ENCODE data around the gene ANO3.
"Not testable (repeated sequence)": the region's sequence is repeated elsewhere in the genome, so short reads cannot be mapped to it uniquely, and the experiment has no call there.

Gene ANO3

GRCh38 chr11:26331911-26332571, at the start of gene ANO3:
TSS of gene ANO3 (plus strand) at chr11:26332130. CDS start at chr11:26332276, 146 bp downstream.
- no peak for DNase-seq

GRCh38 chr11:26283852-26284408, 48.0 kb upstream of the ANO3 start:
- no peak for DNase-seq

GRCh38 chr11:26285608-26286007, 46.3 kb upstream of the ANO3 start:
- DNase-seq: no peak

GRCh38 chr11:26286472-26287066, 45.4 kb upstream of the ANO3 start:
- no peak for DNase-seq

GRCh38 chr11:26287067-26287518, 44.8 kb upstream of the ANO3 start:
- DNase-seq: no peak

- peak; percentile 25 to 69 for DNase-seq
Measured at GRCh38 chr11:26297189-26297975, 34.5 kb upstream of the ANO3 start.

- not testable (repeated sequence) for DNase-seq
Measured at GRCh38 chr11:26316372-26316771, 15.6 kb upstream of the ANO3 start.

GRCh38 chr11:26319906-26320305, 12.0 kb upstream of the ANO3 start:
- DNase-seq: no peak

GRCh38 chr11:26321516-26321915, 10.4 kb upstream of the ANO3 start:
- no peak for DNase-seq

GRCh38 chr11:26322335-26323067, 9.4 kb upstream of the ANO3 start:
- no peak for DNase-seq

GRCh38 chr11:26323837-26324236, 8.1 kb upstream of the ANO3 start:
- no peak for DNase-seq

GRCh38 chr11:26324270-26324669, 7.7 kb upstream of the ANO3 start:
- DNase-seq: no peak

- no peak for DNase-seq
Measured at GRCh38 chr11:26326793-26327400, 5.0 kb upstream of the ANO3 start.

- no peak for DNase-seq
Measured at GRCh38 chr11:26329206-26329605, 2.7 kb upstream of the ANO3 start.

GRCh38 chr11:26330262-26330661, 1.7 kb upstream of the ANO3 start:
- no peak for DNase-seq

GRCh38 chr11:26332572-26332915, 614 bp downstream of the ANO3 start:
- no peak for DNase-seq

- no peak for DNase-seq
Measured at GRCh38 chr11:26333906-26334305, 2.0 kb downstream of the ANO3 start.

GRCh38 chr11:26335903-26336302, 4.0 kb downstream of the ANO3 start:
- no peak for DNase-seq

- DNase-seq: no peak
Measured at GRCh38 chr11:26344647-26345046, 12.7 kb downstream of the ANO3 start.

GRCh38 chr11:26348776-26349175, 16.8 kb downstream of the ANO3 start:
- DNase-seq: no peak

GRCh38 chr11:26350002-26350401, 18.1 kb downstream of the ANO3 start:
- no peak for DNase-seq

GRCh38 chr11:26353010-26353409, 21.1 kb downstream of the ANO3 start:
- no peak for DNase-seq

- DNase-seq: no peak
Measured at GRCh38 chr11:26359055-26359454, 27.1 kb downstream of the ANO3 start.
